A673 (cell line): ENCODE measurements around the gene IPO7.

ENCODE experiments used
- CTCF ChIP-seq: fragments of 300-800, 200-600 bp; sonication (generic); conservative IDR thresholded peaks from 2 replicates; pipeline ENCODE4 v1.5.1; 2017; ENCODE audit warnings: low read depth, mild to moderate bottlenecking, antibody characterized with exemption, low read length, moderate library complexity, mixed read lengths
- EZH2 ChIP-seq: fragments of 200-600 bp; sonication (generic); IDR thresholded peaks from 2 replicates; pipeline ENCODE4 v1.6.1; 2017; ENCODE audit warnings: borderline replicate concordance, low read depth, mild to moderate bottlenecking, mixed read lengths, antibody characterized with exemption, low read length; ENCODE audit not compliant: poor library complexity, severe bottlenecking

- TF ChIP-seq CTCF (no peak), EZH2 (no peak)
Observed at GRCh38 chr11:9357041-9357440, 27.4 kb upstream of the IPO7 start.
